HUES6 (cell line): Measurements from ENCODE around the gene CDK19.
"Not testable (repeated sequence)": the region's sequence is repeated elsewhere in the genome, so short reads cannot be mapped to it uniquely, and the experiment has no call there.

ENCODE experiments used
- H3K27ac ChIP-seq: 2 replicates; pipeline ENCODE4 v1.7.0; 2013; ENCODE audit warnings: low read depth, mild to moderate bottlenecking, low read length, inconsistent platforms
- H3K27me3 ChIP-seq: 2 replicates; pipeline ENCODE4 v1.6.1; 2013; ENCODE audit warnings: low read length; ENCODE audit not compliant: control insufficient read depth, insufficient read depth
- H3K36me3 ChIP-seq: 2 replicates; pipeline ENCODE4 v1.6.1; 2013; ENCODE audit warnings: low read length; ENCODE audit not compliant: control insufficient read depth, insufficient read depth
- H3K4me1 ChIP-seq: 2 replicates; pipeline ENCODE4 v1.6.1; 2013; ENCODE audit warnings: low read length; ENCODE audit not compliant: control insufficient read depth, insufficient read depth
- H3K4me3 ChIP-seq: 2 replicates; pipeline ENCODE4 v1.5.1; 2013; ENCODE audit warnings: low read depth, low read length
- H3K9ac ChIP-seq: one replicate; pipeline ENCODE4 v1.6.1; 2013; ENCODE audit warnings: mild to moderate bottlenecking, low read length
- H3K9me3 ChIP-seq: 2 replicates; pipeline ENCODE4 v1.6.1; 2013; ENCODE audit warnings: low read depth, low read length; ENCODE audit not compliant: control insufficient read depth, insufficient read depth

Gene CDK19

GRCh38 chr6:110731898-110732297, 83.4 kb downstream of the CDK19 start:
- Histone ChIP-seq H3K27me3 (no peaks in the 10 kb centered on the region), H3K4me1 (no peaks in the 10 kb centered on the region), H3K9me3 (no peaks in the 10 kb centered on the region), H3K36me3 (no peaks in the 10 kb centered on the region), H3K27ac (no peak overlapping the region), H3K4me3 (no peak overlapping the region), H3K9ac (no peak overlapping the region)

GRCh38 chr6:110731196-110731595, 84.1 kb downstream of the CDK19 start:
- H3K4me3 ChIP-seq, result no peak overlapping the region

GRCh38 chr6:110728501-110728900, 86.8 kb downstream of the CDK19 start:
- Histone ChIP-seq H3K4me3 (no peak overlapping the region), H3K27ac (no peak overlapping the region), H3K9me3 (no peaks in the 10 kb centered on the region), H3K36me3 (no peaks in the 10 kb centered on the region), H3K4me1 (no peaks in the 10 kb centered on the region), H3K27me3 (no peaks in the 10 kb centered on the region), H3K9ac (no peak overlapping the region)

More at GRCh38 chr6:110731196-110731595, 84.1 kb downstream of the CDK19 start:
- H3K27ac ChIP-seq, result no peak overlapping the region
- no peak overlapping the region for H3K9ac ChIP-seq
- no peaks in the 10 kb centered on the region for H3K4me1 ChIP-seq
- no peaks in the 10 kb centered on the region for H3K9me3 ChIP-seq
- H3K36me3 ChIP-seq, result no peaks in the 10 kb centered on the region
- no peaks in the 10 kb centered on the region for H3K27me3 ChIP-seq

GRCh38 chr6:110723017-110723416, 92.3 kb downstream of the CDK19 start:
- H3K9me3 ChIP-seq, result no peaks in the 10 kb centered on the region
- no peak overlapping the region for H3K4me3 ChIP-seq
- no peak overlapping the region for H3K9ac ChIP-seq
- peaks cover 5% of the 10 kb centered on the region; the same call in 1 of the 2 replicates for H3K4me1 ChIP-seq
- no peak overlapping the region for H3K27ac ChIP-seq
- H3K27me3 ChIP-seq, result no peaks in the 10 kb centered on the region
- H3K36me3 ChIP-seq, result no peaks in the 10 kb centered on the region

- no peaks in the 10 kb centered on the region for H3K36me3 ChIP-seq
- H3K9me3 ChIP-seq, result no peaks in the 10 kb centered on the region
- no peaks in the 10 kb centered on the region for H3K27me3 ChIP-seq
- H3K4me3 ChIP-seq, result no peak overlapping the region
- peaks cover 5% of the 10 kb centered on the region; the same call in 1 of the 2 replicates for H3K4me1 ChIP-seq
- no peak overlapping the region for H3K27ac ChIP-seq
- H3K9ac ChIP-seq, result no peak overlapping the region
These were observed 95.2 kb downstream of the CDK19 start for GRCh38 chr6:110720066-110720465.

- not testable (repeated sequence) for H3K27ac ChIP-seq, H3K4me3 ChIP-seq, H3K4me1 ChIP-seq
These were observed 95.7 kb downstream of the CDK19 start for GRCh38 chr6:110719601-110720000.

GRCh38 chr6:110714143-110714542, 101.1 kb downstream of the CDK19 start:
- Histone ChIP-seq H3K4me3 (no peak overlapping the region), H3K9ac (no peak overlapping the region), H3K27ac (no peak overlapping the region), H3K4me1 (peaks cover 5% of the 10 kb centered on the region; the same call in 1 of the 2 replicates), H3K27me3 (no peaks in the 10 kb centered on the region), H3K9me3 (no peaks in the 10 kb centered on the region), H3K36me3 (no peaks in the 10 kb centered on the region)

More at GRCh38 chr6:110719601-110720000, 95.7 kb downstream of the CDK19 start:
- H3K36me3 ChIP-seq, H3K27me3 ChIP-seq, H3K9me3 ChIP-seq, H3K9ac ChIP-seq: not testable (repeated sequence)

GRCh38 chr6:110712238-110712637, 103.0 kb downstream of the CDK19 start:
- Histone ChIP-seq H3K27me3 (no peaks in the 10 kb centered on the region), H3K27ac (no peak overlapping the region), H3K9ac (no peak overlapping the region), H3K4me1 (peaks cover 8% of the 10 kb centered on the region), H3K4me3 (no peak overlapping the region), H3K9me3 (no peaks in the 10 kb centered on the region), H3K36me3 (no peaks in the 10 kb centered on the region)

GRCh38 chr6:110710115-110710514, 105.2 kb downstream of the CDK19 start:
- no peak overlapping the region for H3K27ac ChIP-seq
- H3K27me3 ChIP-seq, result no peaks in the 10 kb centered on the region
- no peaks in the 10 kb centered on the region for H3K36me3 ChIP-seq
- no peak overlapping the region for H3K4me3 ChIP-seq
- no peaks in the 10 kb centered on the region for H3K9me3 ChIP-seq
- H3K9ac ChIP-seq, result no peak overlapping the region
- H3K4me1 ChIP-seq, result peaks cover 8% of the 10 kb centered on the region

GRCh38 chr6:110708295-110708950, 106.8 kb downstream of the CDK19 start:
- Histone ChIP-seq H3K4me3 (no peak overlapping the region), H3K27ac (no peak overlapping the region), H3K4me1 (peaks cover 8% of the 10 kb centered on the region), H3K27me3 (no peaks in the 10 kb centered on the region), H3K9me3 (no peaks in the 10 kb centered on the region), H3K9ac (no peak overlapping the region), H3K36me3 (no peaks in the 10 kb centered on the region)

- Histone ChIP-seq H3K4me3 (no peak overlapping the region), H3K27me3 (no peaks in the 10 kb centered on the region), H3K9me3 (no peaks in the 10 kb centered on the region), H3K27ac (no peak overlapping the region), H3K4me1 (peaks cover 8% of the 10 kb centered on the region), H3K9ac (no peak overlapping the region), H3K36me3 (no peaks in the 10 kb centered on the region)
These were observed 109.7 kb downstream of the CDK19 start for GRCh38 chr6:110705543-110705942.
